Colon (tissue), 2 donors: ENCODE measurements around the gene PRKAB1.
"Not testable (repeated sequence)": the region's sequence is repeated elsewhere in the genome, so short reads cannot be mapped to it uniquely, and the experiment has no call there.

Experiments used
- FAIRE-seq: peaks from 2 replicates; lab custom pipeline; 2012; peaks lifted over from hg19 to GRCh38; lab: Jason Lieb, UNC
- donor health status: control.
- donor health status: control.

The PRKAB1 gene

GRCh38 chr12:119684711-119685369, 16.9 kb downstream of the PRKAB1 start:
- no peak for FAIRE-seq

- no peak for FAIRE-seq
Observed at GRCh38 chr12:119685375-119685774, 17.4 kb downstream of the PRKAB1 start.

- no peak for FAIRE-seq
Observed at GRCh38 chr12:119686355-119686754, 18.4 kb downstream of the PRKAB1 start.

GRCh38 chr12:119686776-119687175, 18.8 kb downstream of the PRKAB1 start:
- no peak for FAIRE-seq

- FAIRE-seq, result no peak
Observed at GRCh38 chr12:119687406-119687805, 19.5 kb downstream of the PRKAB1 start.

- no peak for FAIRE-seq
Observed at GRCh38 chr12:119687879-119688278, 19.9 kb downstream of the PRKAB1 start.

GRCh38 chr12:119689935-119690500, 22.1 kb downstream of the PRKAB1 start:
- no peak for FAIRE-seq

- no peak for FAIRE-seq
Observed at GRCh38 chr12:119691202-119691810, 23.4 kb downstream of the PRKAB1 start.

GRCh38 chr12:119692410-119692809, 24.5 kb downstream of the PRKAB1 start:
- FAIRE-seq, result no peak

- no peak for FAIRE-seq
Observed at GRCh38 chr12:119692997-119693396, 25.1 kb downstream of the PRKAB1 start.

GRCh38 chr12:119693511-119693910, 25.6 kb downstream of the PRKAB1 start:
- FAIRE-seq, result no peak

- no peak for FAIRE-seq
Observed at GRCh38 chr12:119694111-119694510, 26.2 kb downstream of the PRKAB1 start.

GRCh38 chr12:119695034-119695433, 27.1 kb downstream of the PRKAB1 start:
- FAIRE-seq, result no peak

GRCh38 chr12:119696943-119697342, 29.0 kb downstream of the PRKAB1 start:
- FAIRE-seq, result no peak

- no peak for FAIRE-seq
Observed at GRCh38 chr12:119699199-119699760, 31.3 kb downstream of the PRKAB1 start.

- FAIRE-seq, result no peak
Observed at GRCh38 chr12:119700078-119700477, 32.1 kb downstream of the PRKAB1 start.

- FAIRE-seq, result no peak
Observed at GRCh38 chr12:119704065-119704747, 36.3 kb downstream of the PRKAB1 start.

GRCh38 chr12:119705182-119705581, 37.2 kb downstream of the PRKAB1 start:
- FAIRE-seq, result no peak

- not testable (repeated sequence) for FAIRE-seq
Observed at GRCh38 chr12:119706427-119706826, 38.5 kb downstream of the PRKAB1 start.

GRCh38 chr12:119710374-119710964, 42.5 kb downstream of the PRKAB1 start:
- no peak for FAIRE-seq

- no peak for FAIRE-seq
Observed at GRCh38 chr12:119710965-119711551, 43.1 kb downstream of the PRKAB1 start.

- FAIRE-seq, result no peak
Observed at GRCh38 chr12:119711693-119712092, 43.8 kb downstream of the PRKAB1 start.
